ENCODE data around the gene FSD2. TPM values are rescaled to one million over a fixed set of nuclear protein-coding genes. Genes with fewer than 3 reads are reported as not detected.
A peak's percentile ranks its signal among the peaks of the same experiment; 100 is the strongest.

The FSD2 gene
- total and polyA plus RNA-seq, 10 of the 15 experiments (the other 5 are each of a cell fraction or from before 2014, with no cell fraction given): under 0.01 to 0.39 (median 0.07) TPM; not detected in 3

DNA sequence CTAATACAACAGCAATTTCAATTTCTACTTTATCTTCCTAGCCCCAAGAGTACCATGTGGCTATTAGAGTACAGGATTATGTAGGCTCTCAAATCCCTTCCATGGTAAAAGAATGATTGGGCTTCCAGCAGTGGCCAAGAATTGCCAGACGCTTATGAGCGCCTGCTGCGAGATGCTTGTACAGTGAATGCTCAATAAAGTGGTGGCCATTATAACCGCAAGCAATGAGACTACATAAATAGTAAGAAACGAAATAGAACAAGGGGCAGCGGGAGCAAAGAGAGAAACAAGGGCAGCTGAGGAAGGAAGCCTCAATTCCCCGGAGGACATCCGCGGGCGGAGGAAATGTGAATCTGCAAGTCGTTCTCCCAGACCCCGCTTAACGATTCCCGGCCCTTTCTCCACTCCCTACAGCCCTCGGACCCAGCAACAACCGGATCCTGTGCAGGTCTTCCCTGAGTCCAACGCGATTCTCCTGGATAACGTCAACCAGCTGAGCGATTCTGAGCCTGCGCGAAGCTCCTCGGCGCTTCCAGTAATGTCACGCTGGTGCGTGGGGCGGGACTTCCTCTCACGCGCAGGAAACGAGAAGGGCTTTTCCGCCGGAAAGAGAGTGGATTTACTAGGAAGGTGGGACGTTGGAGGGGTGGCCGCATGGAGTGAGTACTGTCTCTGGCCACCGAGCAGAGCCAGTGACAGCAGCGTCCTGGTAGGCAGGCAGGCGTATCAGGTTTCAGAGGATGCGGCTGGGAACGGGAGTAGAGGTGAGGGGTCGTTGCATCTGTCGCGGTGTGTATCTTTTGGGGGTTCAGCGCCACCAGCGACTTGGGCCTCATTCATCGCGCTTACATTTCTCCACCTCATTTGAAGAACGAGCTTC lies 55.7 kb downstream of the FSD2 start:
- ChIA-PET SMC1A (ENCODE audit: uncharacterized antibody, unreplicated experiment) (interaction anchor here (0.7 to 5.7 kb wide), 12 partner anchors 36 to 249 kb away, joined by 3 to 39 read pairs (median 4); partner anchors contain the start of genes FSD2, RAMAC, RPS17 and WHAMM), POLR2A (interaction anchor here (0.7 to 2.8 kb wide), 11 partner anchors 8 to 262 kb away, joined by 3 to 11 read pairs (median 6); partner anchors contain the start of genes C15orf40, RAMAC and RPS17), RAD21 (ENCODE audit: unreplicated experiment) (interaction anchor here (0.6 to 3.9 kb wide), 11 partner anchors 10 to 263 kb away, joined by 3 to 20 read pairs (median 5); partner anchors contain the start of genes FSD2, RAMAC, RPS17 and WHAMM), CTCF (interaction anchor here (0.6 to 1.9 kb wide), 19 partner anchors 9 to 558 kb away, joined by 3 to 12 read pairs (median 4); partner anchors contain the start of genes C15orf40, RAMAC, RPS17 and WHAMM)
- Histone ChIP-seq H3K9me3 (replicated peaks; ENCODE audit: control insufficient read depth, insufficient read depth, low read length) (no peaks in the 10 kb centered on the region), H4K20me1 (ENCODE audit: control insufficient read depth, insufficient read depth) (no peaks in the 10 kb centered on the region), H3K4me1 (ENCODE audit: control insufficient read depth, insufficient read depth, low read length) (peaks cover 7% of the 10 kb centered on the region; the same call in 1 of the 2 replicates), H3K27ac (ENCODE audit: control insufficient read depth, insufficient read depth) (peak overlapping the region; percentile 90), H2AFZ (ENCODE audit: control insufficient read depth, low read depth, low read length) (peak overlapping the region; percentile 97), H3K79me2 (ENCODE audit: control insufficient read depth, insufficient read depth, low read length) (peaks cover 45% of the 10 kb centered on the region), H3K36me3 (ENCODE audit: control insufficient read depth in 2 of 2, insufficient read depth in 2 of 2, low read length in 1 of 2) (peaks cover 2 to 16% of the 10 kb centered on the region in 2 experiments), H3K27me3 (replicated peaks in 1 of 2; ENCODE audit: control insufficient read depth in 2 of 2, insufficient read depth in 2 of 2, low read length in 1 of 2) (no peaks in the 10 kb centered on the region), H3K4me2 (ENCODE audit: control insufficient read depth, insufficient read depth) (peak overlapping the region; percentile 97), H3K9ac (ENCODE audit: control insufficient read depth, insufficient read depth, low read length) (peak overlapping the region; percentile 84), H3K4me3 (peak overlapping the region; percentile 87)
- in situ Hi-C loops (cut with MboI): no loop called here
- BruUV-seq (replicated peaks): TSS peak; percentile 95
- ATAC-seq (peak; percentile 96), FAIRE-seq (peak; percentile 91), DNase-seq (ENCODE audit: low read depth, low spot score) (peak; percentile 57)
- intact Hi-C loops (cut with micrococcal nuclease; ENCODE audit: unreplicated experiment): loop anchor here (1.0 to 10.0 kb wide), 3 partner anchors 60 to 255 kb away; no protein-coding TSS in a partner anchor
- under 1% methylated on average over 47 of the region's 47 CpGs for WGBS (ENCODE audit: insufficient coverage, insufficient replicate concordance, low lambda C conversion rate, missing lambda C conversion rate)
- peak; percentile 56 for TF ChIP-seq HCFC1 (IDR thresholded peaks at IDR 0.05; ENCODE audit: low read length)
- 0 out of 4 replicates have a peak, but pooled peaks have one; percentile 15 to 17 for TF ChIP-seq EP300 (IDR thresholded peaks at IDR 0.05; ENCODE audit: borderline replicate concordance in 1 of 2, control insufficient read depth in 1 of 2, low read depth in 2 of 2, low read length in 2 of 2)
- 0 out of 2 replicates have a peak, but pooled peaks have one; percentile 8 for TF ChIP-seq TARDBP (IDR thresholded peaks at IDR 0.05; ENCODE audit: borderline replicate concordance)
- TF ChIP-seq, protein P1, sequence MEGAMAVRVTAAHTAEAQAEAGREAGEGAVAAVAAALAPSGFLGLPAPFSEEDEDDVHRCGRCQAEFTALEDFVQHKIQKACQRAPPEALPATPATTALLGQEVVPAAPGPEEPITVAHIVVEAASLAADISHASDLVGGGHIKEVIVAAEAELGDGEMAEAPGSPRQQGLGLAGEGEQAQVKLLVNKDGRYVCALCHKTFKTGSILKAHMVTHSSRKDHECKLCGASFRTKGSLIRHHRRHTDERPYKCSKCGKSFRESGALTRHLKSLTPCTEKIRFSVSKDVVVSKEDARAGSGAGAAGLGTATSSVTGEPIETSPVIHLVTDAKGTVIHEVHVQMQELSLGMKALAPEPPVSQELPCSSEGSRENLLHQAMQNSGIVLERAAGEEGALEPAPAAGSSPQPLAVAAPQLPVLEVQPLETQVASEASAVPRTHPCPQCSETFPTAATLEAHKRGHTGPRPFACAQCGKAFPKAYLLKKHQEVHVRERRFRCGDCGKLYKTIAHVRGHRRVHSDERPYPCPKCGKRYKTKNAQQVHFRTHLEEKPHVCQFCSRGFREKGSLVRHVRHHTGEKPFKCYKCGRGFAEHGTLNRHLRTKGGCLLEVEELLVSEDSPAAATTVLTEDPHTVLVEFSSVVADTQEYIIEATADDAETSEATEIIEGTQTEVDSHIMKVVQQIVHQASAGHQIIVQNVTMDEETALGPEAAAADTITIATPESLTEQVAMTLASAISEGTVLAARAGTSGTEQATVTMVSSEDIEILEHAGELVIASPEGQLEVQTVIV (IDR thresholded peaks at IDR 0.05; ENCODE audit: borderline replicate concordance, partially characterized antibody): peak; percentile 16
- peak; percentile 96 for TF ChIP-seq POLR2A (IDR thresholded peaks at IDR 0.05; ENCODE audit: low read depth, low read length)
- TF ChIP-seq ZBTB4 (CRISPR knock-in tag; IDR thresholded peaks at IDR 0.05): no peak
- TF ChIP-seq, protein P2, sequence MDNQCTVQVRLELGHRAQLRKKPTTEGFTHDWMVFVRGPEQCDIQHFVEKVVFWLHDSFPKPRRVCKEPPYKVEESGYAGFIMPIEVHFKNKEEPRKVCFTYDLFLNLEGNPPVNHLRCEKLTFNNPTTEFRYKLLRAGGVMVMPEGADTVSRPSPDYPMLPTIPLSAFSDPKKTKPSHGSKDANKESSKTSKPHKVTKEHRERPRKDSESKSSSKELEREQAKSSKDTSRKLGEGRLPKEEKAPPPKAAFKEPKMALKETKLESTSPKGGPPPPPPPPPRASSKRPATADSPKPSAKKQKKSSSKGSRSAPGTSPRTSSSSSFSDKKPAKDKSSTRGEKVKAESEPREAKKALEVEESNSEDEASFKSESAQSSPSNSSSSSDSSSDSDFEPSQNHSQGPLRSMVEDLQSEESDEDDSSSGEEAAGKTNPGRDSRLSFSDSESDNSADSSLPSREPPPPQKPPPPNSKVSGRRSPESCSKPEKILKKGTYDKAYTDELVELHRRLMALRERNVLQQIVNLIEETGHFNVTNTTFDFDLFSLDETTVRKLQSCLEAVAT (IDR thresholded peaks at IDR 0.05): 0 out of 2 replicates have a peak, but pooled peaks have one; percentile 49
- peak in 1 of 2 experiments; percentile 91; a peak in 2 of 4 replicates for TF ChIP-seq ETV6 (conservative IDR thresholded peaks at IDR 0.05 in 1 of 2, IDR thresholded peaks at IDR 0.05 in 1 of 2; ENCODE audit: borderline replicate concordance in 1 of 2, low read depth in 1 of 2)
- TF ChIP-seq, protein P3, sequence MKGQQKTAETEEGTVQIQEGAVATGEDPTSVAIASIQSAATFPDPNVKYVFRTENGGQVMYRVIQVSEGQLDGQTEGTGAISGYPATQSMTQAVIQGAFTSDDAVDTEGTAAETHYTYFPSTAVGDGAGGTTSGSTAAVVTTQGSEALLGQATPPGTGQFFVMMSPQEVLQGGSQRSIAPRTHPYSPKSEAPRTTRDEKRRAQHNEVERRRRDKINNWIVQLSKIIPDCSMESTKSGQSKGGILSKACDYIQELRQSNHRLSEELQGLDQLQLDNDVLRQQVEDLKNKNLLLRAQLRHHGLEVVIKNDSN (IDR thresholded peaks at IDR 0.05; ENCODE audit: borderline replicate concordance, extremely low read length, insufficient read depth, low read depth, low read length): peak; percentile 46
- TF ChIP-seq, protein P4, sequence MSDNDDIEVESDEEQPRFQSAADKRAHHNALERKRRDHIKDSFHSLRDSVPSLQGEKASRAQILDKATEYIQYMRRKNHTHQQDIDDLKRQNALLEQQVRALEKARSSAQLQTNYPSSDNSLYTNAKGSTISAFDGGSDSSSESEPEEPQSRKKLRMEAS (IDR thresholded peaks at IDR 0.05; ENCODE audit: low read depth, low read length): peak; percentile 23
- peak; percentile 55 for TF ChIP-seq CREM (IDR thresholded peaks at IDR 0.05; ENCODE audit: low read depth)

All from GM12878 (cell line).